Colonic mucosa (tissue), 4 donors: ENCODE data around the gene SARM1. TPM values are rescaled to one million over a fixed set of nuclear protein-coding genes. Genes with fewer than 3 reads are reported as not detected.
"Not testable (repeated sequence)": the region's sequence is repeated elsewhere in the genome, so short reads cannot be mapped to it uniquely, and the experiment has no call there.

Experiments used
- DNase-seq: peaks from one replicate; pipeline ENCODE4 v3.0.0-alpha.2; 2020
- H3K27ac ChIP-seq: fragments of 200-600 bp; one replicate; pipeline ENCODE4 v1.8.0; 2021
- H3K27me3 ChIP-seq: fragments of 200-600 bp; one replicate; pipeline ENCODE4 v1.8.0; 2021
- H3K36me3 ChIP-seq: fragments of 200-600 bp; one replicate; pipeline ENCODE4 v1.8.0; 2021
- H3K4me1 ChIP-seq: fragments of 200-600 bp; one replicate; pipeline ENCODE4 v1.8.0; 2021; ENCODE audit warnings: mild to moderate bottlenecking
- H3K4me3 ChIP-seq: fragments of 200-600 bp; one replicate; pipeline ENCODE4 v1.8.0; 2021
- H3K9ac ChIP-seq, 2 donors: one replicate each; pipeline ENCODE4 v1.7.0; 2013; ENCODE audit warnings: control low read depth in 2 of 2, low read depth in 2 of 2, low read length in 2 of 2
- H3K9me3 ChIP-seq: fragments of 200-600 bp; one replicate; pipeline ENCODE4 v1.8.0; 2021
- CTCF ChIP-seq: fragments of 200-600 bp; IDR thresholded peaks from one replicate; pipeline ENCODE4 v1.8.0; 2022; ENCODE audit warnings: antibody characterized with exemption, mild to moderate bottlenecking
- intact Hi-C: fragments of 100-400 bp; cut with DNase I; formaldehyde crosslinking; loops from one replicate; pipeline ENCODE4 v1.14.1; 2022
- total RNA-seq, 2 donors: library from RNA; stranded (reverse); fragmentation: NEBNext Ultra II Directional in 1 of 2; extraction: Animal tissue kit (Norgen Biotek cat#: 25700) in 1 of 2; gene quantifications; one replicate each; pipeline ENCODE4 v1.2.1, GENCODE V29; 2021
- donor health status: healthy.
- donor health status: DM: no; HTN: no; CAD: no.
- donor health status: DM: no; HTN: no; CAD: no.

The SARM1 gene
- total RNA-seq, 2 donors from 2014 or later, result 7.7 to 10.8 TPM

- Histone ChIP-seq H3K27ac (no peak overlapping the region), H3K27me3 (no peaks in the 10 kb centered on the region), H3K9me3 (no peaks in the 10 kb centered on the region), H3K4me3 (no peak overlapping the region), H3K4me1 (no peaks in the 10 kb centered on the region), H3K36me3 (no peaks in the 10 kb centered on the region), H3K9ac (no peak overlapping the region)
- peak; percentile 59 for DNase-seq
- TF ChIP-seq CTCF, result peak; percentile 65
- intact Hi-C loops, result loop anchor here (5.0 kb wide), 1 partner anchor 35 kb away; no protein-coding TSS in a partner anchor
Observed at GRCh38 chr17:28416703-28417311, 45.3 kb downstream of the SARM1 start.

- no peak overlapping the region for H3K27ac ChIP-seq
Observed at GRCh38 chr17:28421787-28422305, 50.4 kb downstream of the SARM1 start.

GRCh38 chr17:28425206-28425605 lies 53.7 kb downstream of the SARM1 start:
- Histone ChIP-seq H3K9me3 (no peaks in the 10 kb centered on the region), H3K36me3 (no peaks in the 10 kb centered on the region), H3K27ac (no peak overlapping the region), H3K4me1 (no peaks in the 10 kb centered on the region), H3K9ac (no peak overlapping the region), H3K4me3 (no peak overlapping the region), H3K27me3 (no peaks in the 10 kb centered on the region)
- no peak for DNase-seq
- intact Hi-C loops, result no loop called here
- no peak for TF ChIP-seq CTCF

More at GRCh38 chr17:28421787-28422305, 50.4 kb downstream of the SARM1 start:
- no peaks in the 10 kb centered on the region for H3K9me3 ChIP-seq
- no peaks in the 10 kb centered on the region for H3K36me3 ChIP-seq
- intact Hi-C loops, result no loop called here
- no peak overlapping the region for H3K4me3 ChIP-seq
- no peaks in the 10 kb centered on the region for H3K27me3 ChIP-seq
- H3K4me1 ChIP-seq, result no peaks in the 10 kb centered on the region
- DNase-seq, result no peak
- no peak overlapping the region for H3K9ac ChIP-seq
- TF ChIP-seq CTCF, result no peak

GRCh38 chr17:28426081-28426519 lies 54.6 kb downstream of the SARM1 start:
- Histone ChIP-seq H3K27ac (no peak overlapping the region), H3K36me3 (no peaks in the 10 kb centered on the region), H3K27me3 (no peaks in the 10 kb centered on the region), H3K4me3 (no peak overlapping the region), H3K9ac (no peak overlapping the region), H3K4me1 (no peaks in the 10 kb centered on the region), H3K9me3 (no peaks in the 10 kb centered on the region)
- no peak for DNase-seq
- intact Hi-C loops, result no loop called here
- TF ChIP-seq CTCF, result peak; percentile 37

GRCh38 chr17:28427371-28427770 lies 55.9 kb downstream of the SARM1 start:
- no peak for TF ChIP-seq CTCF
- Histone ChIP-seq H3K9ac (no peak overlapping the region), H3K9me3 (no peaks in the 10 kb centered on the region), H3K4me3 (no peak overlapping the region), H3K36me3 (no peaks in the 10 kb centered on the region), H3K27ac (no peak overlapping the region), H3K4me1 (no peaks in the 10 kb centered on the region), H3K27me3 (no peaks in the 10 kb centered on the region)
- no peak for DNase-seq
- intact Hi-C loops, result no loop called here

GRCh38 chr17:28427982-28428381 lies 56.5 kb downstream of the SARM1 start:
- H3K9ac ChIP-seq, H3K27ac ChIP-seq, H3K36me3 ChIP-seq, H3K27me3 ChIP-seq, intact Hi-C loops, H3K4me3 ChIP-seq, DNase-seq, H3K9me3 ChIP-seq, H3K4me1 ChIP-seq: not testable (repeated sequence)
